ENCODE data around the gene FOXP1. TPM values are rescaled to one million over a fixed set of nuclear protein-coding genes. Genes with fewer than 3 reads are reported as not detected.
A peak's percentile ranks its signal among the peaks of the same experiment; 100 is the strongest.

FOXP1 gene
- total RNA-seq, 2 experiments from 2014 or later = 108 to 153 TPM

DNA sequence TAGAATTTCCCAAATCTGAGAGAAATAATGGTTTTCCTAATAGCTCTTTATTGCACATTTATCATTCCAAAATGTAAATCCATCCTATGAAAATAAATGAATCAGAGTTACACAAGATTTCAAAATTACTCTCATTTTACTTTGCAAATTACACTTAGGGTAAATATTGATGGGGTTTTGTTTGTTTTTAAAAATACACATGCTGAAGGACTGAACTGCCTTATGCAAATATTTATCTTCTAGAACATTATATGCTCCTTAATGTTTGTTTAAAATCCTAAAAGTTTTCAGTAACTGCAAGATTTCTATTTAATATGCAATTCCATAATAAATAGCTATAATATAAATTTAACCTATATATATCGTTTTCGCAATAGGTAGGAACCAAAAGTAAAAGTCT, 38.2 kb downstream of the FOXP1 start:
- Mint-ChIP-seq H3K27ac (no peak overlapping the region), H3K36me3 (ENCODE audit: low read depth) (peaks cover 12% of the 10 kb centered on the region), H3K4me3 (no peak overlapping the region), H3K4me1 (peaks cover 20% of the 10 kb centered on the region), H3K9me3 (ENCODE audit: low read depth) (no peaks in the 10 kb centered on the region), H3K27me3 (peaks cover 10% of the 10 kb centered on the region)
- ATAC-seq (no peak), DNase-seq (no peak)
- POLR2A ChIA-PET = interaction anchor here (0.6 kb wide), 1 partner anchor 440 kb away, joined by 7 read pairs; no protein-coding TSS in a partner anchor
- intact Hi-C loops (cut with DNase I, micrococcal nuclease) = no loop called here
- CTCF ChIA-PET = interaction anchor here (0.6 to 1.8 kb wide), 2 partner anchors 41 to 47 kb away, joined by 3 to 5 read pairs; no protein-coding TSS in a partner anchor

DNA sequence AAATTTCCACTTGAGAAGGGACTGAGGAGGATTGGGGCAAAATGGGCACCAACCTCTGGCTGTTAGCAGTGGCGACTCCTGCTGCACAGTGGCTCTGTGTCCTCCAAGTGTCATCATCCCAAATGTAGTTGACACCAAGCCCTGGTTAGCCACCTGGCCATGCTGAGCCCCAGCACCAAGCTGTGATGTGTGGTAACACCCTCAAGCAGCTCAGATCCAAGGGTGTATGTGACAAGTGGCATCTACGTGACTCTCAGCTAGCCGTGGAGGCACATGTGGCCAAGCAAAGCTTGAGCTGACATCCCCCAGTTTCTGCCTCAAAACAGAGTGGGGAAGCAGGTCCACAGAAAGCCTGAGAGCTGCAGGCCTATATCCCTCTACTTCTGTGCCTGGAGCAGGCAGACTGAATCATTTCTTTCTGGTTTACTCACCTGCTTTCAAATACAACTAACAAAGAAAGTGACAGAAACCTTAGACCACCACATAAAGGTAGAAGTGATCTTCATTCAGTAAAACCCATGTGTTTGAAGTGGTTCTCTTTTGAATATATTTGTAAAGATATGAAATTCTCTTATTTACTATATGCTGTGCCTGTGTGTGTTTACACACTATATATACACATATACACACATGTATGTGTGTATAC, 40.0 kb downstream of the FOXP1 start:
- H3K36me3 Mint-ChIP-seq (ENCODE audit: low read depth) = peaks cover 12% of the 10 kb centered on the region
- ChIA-PET CTCF (interaction anchor here (1.2 kb wide), 1 partner anchor 10 kb away, joined by 4 read pairs; no protein-coding TSS in a partner anchor), POLR2A (no interaction called here)
- H3K4me3 Mint-ChIP-seq = no peak overlapping the region
- H3K27me3 Mint-ChIP-seq = peaks cover 10% of the 10 kb centered on the region
- ATAC-seq (peak; percentile 93), DNase-seq (peak; percentile 54)
- intact Hi-C loops (cut with DNase I, micrococcal nuclease) = loop anchor here (1.0 to 2.0 kb wide), 2 partner anchors 35 to 242 kb away; no protein-coding TSS in a partner anchor
- H3K4me1 Mint-ChIP-seq = peaks cover 20% of the 10 kb centered on the region
- no peaks in the 10 kb centered on the region for H3K9me3 Mint-ChIP-seq (ENCODE audit: low read depth)
- H3K27ac Mint-ChIP-seq = no peak overlapping the region

DNA sequence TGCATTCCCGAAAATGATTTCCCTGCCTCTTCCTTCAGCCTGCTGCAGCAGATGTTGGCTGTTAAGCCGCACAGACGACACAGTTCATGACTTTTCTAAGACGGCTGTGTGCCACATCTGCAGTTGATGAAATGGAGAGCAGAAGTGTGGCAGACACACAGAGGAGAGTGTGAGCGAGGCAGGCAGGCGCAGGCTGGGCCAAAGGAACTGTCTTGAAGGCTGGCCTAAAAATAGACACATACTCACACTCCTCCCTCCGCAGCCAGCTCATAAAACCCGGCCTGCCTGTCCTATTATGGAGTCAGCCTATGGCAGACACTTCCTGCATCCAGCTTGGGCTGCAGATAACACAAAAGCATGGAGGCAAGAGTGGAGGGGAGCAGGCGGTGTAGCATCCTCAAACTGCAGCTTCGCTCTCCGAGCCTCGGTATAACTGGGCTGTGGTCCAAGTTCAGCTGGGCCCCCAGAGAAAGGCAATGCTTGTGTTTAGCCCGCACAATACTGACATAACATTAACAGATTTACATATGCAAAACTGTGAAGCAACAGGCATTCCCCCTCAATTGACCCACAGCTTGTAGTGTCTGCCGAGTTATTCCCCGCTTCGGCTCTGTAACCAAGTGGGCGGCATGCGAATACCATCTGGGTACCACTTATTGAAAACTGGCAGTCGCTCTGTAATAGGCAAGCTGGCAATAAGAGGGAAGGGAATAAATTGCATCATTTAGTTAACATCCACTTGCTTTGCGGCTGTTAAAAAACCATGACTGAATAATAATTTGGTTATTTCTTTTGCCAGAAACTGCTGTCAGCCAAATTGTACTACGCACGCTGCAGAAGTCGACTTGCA, 40.8 kb downstream of the FOXP1 start:
- H3K4me1 Mint-ChIP-seq = peaks cover 20% of the 10 kb centered on the region
- H3K4me3 Mint-ChIP-seq = no peak overlapping the region
- H3K9me3 Mint-ChIP-seq (ENCODE audit: low read depth) = no peaks in the 10 kb centered on the region
- peaks cover 10% of the 10 kb centered on the region for H3K27me3 Mint-ChIP-seq
- intact Hi-C loops (cut with DNase I, micrococcal nuclease) = loop anchor here (1.0 to 2.0 kb wide), 2 partner anchors 36 to 241 kb away; no protein-coding TSS in a partner anchor
- DNase-seq (peak; percentile 56), ATAC-seq (peak; percentile 45)
- ChIA-PET POLR2A (interaction anchor here (0.6 kb wide), 2 partner anchors 424 to 456 kb away, joined by 3 to 5 read pairs; no protein-coding TSS in a partner anchor), CTCF (interaction anchor here (0.8 to 1.6 kb wide), 3 partner anchors 9 to 96 kb away, joined by 3 to 4 read pairs (median 4); no protein-coding TSS in a partner anchor)
- peaks cover 9% of the 10 kb centered on the region for H3K36me3 Mint-ChIP-seq (ENCODE audit: low read depth)
- no peak overlapping the region for H3K27ac Mint-ChIP-seq

DNA sequence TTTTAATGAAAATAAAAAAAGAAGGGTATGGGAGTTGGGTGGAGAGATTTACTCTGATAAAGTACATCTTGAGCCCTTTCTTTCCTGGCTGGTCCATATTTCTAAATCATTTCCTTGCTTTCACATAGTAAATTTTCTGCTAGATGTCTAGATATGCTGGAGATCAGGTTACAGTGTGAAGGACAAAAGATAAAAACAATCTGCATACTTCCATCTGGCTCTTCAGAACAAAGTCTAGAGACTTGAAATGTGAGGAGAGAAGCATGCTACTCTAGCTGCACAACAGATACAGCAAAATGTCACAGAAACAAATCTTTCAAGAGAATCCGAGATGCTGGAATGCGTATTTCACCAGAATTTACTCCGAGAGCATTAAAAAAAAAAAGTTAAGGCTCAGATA, 42.2 kb downstream of the FOXP1 start:
- no peak for ATAC-seq
- DNase-seq = no peak
- intact Hi-C loops (cut with DNase I, micrococcal nuclease) = no loop called here
- Mint-ChIP-seq H3K9me3 (ENCODE audit: low read depth) (no peaks in the 10 kb centered on the region), H3K27ac (no peak overlapping the region), H3K4me3 (no peak overlapping the region), H3K4me1 (peaks cover 25% of the 10 kb centered on the region), H3K36me3 (ENCODE audit: low read depth) (peaks cover 8% of the 10 kb centered on the region), H3K27me3 (peaks cover 7% of the 10 kb centered on the region)
- ChIA-PET CTCF (no interaction called here), POLR2A (no interaction called here)

DNA sequence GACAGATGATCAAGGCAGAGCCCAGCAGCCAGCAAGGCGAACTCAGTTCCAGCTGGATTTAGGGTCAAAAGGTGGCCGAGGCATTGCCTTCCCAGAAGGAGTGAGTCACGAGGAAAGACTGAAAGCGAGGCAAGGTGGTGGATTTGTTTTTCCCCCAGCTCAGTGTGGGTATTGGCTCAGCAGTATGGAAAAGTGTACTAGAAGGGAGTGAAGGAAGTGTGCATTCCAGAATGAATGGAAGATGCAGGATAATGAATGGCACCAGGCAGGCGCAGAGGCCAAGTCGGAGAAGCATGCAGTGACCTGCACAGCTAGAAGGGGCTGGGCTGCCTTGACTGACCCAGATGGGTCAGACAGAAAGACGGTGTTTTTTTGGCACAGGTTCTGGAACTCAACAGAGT, 46.3 kb downstream of the FOXP1 start:
- ChIA-PET CTCF (no interaction called here), POLR2A (no interaction called here)
- intact Hi-C loops (cut with DNase I, micrococcal nuclease) = no loop called here
- H3K27me3 Mint-ChIP-seq = peaks cover 5% of the 10 kb centered on the region
- H3K4me3 Mint-ChIP-seq = no peak overlapping the region
- no peak overlapping the region for H3K27ac Mint-ChIP-seq
- no peaks in the 10 kb centered on the region for H3K9me3 Mint-ChIP-seq (ENCODE audit: low read depth)
- DNase-seq (no peak), ATAC-seq (no peak)
- H3K36me3 Mint-ChIP-seq (ENCODE audit: low read depth) = peaks cover 5% of the 10 kb centered on the region
- peaks cover 11% of the 10 kb centered on the region for H3K4me1 Mint-ChIP-seq

DNA sequence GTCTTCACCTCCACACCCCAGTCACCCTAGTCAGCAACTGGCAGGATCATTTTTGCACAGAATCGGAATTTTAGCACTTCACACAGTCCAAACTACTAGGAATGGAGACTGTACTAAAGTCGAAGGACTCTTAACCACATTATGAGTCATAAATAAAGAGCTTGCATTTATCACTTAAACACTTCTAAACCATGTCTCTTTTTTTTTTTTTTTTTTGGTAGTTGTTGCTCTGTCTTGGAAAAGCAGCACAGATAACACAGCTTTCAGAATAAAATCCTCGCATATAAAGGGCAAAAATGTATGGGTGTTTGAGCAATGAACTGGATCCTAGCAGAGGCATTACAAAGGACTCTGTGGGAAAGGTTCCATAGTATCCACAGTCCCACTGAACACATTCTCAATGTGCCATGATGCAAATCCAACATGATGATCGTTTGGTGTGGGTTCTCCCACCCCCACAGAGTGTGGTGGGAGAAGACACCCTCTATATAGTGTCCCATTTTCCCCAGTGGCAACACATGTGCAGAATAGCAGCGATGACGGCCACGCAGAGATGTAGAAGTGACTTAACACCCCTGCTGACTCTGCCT, 47.1 kb downstream of the FOXP1 start:
- H3K4me1 Mint-ChIP-seq = peaks cover 10% of the 10 kb centered on the region
- intact Hi-C loops (cut with DNase I, micrococcal nuclease) = no loop called here
- no peak for ATAC-seq

DNA sequence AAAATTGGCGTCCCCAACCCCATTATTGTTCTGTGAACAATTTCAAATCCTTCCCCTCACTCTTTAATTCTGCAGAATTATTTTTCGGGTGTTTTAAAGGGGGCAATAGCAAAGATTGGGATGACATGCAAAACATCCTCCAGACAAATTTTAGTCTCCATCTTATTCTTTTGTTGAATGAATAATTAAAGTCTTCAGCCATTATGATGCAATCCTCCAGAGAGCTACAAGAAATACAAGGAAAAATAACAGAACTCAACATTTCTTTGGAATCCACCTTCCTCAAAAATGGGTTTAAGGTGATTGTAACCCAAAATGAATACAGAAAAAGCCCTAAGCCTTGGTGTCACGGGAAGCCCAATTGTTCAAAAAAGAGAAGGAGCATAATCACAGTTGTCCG, 49.9 kb downstream of the FOXP1 start:
- Mint-ChIP-seq H3K36me3 (ENCODE audit: low read depth) (peaks cover 3% of the 10 kb centered on the region), H3K27ac (no peak overlapping the region), H3K4me3 (no peak overlapping the region), H3K27me3 (no peaks in the 10 kb centered on the region), H3K9me3 (ENCODE audit: low read depth) (no peaks in the 10 kb centered on the region), H3K4me1 (peaks cover 22% of the 10 kb centered on the region)
- intact Hi-C loops (cut with DNase I, micrococcal nuclease) = no loop called here
- DNase-seq (no peak), ATAC-seq (no peak)
- POLR2A ChIA-PET = no interaction called here
- CTCF ChIA-PET = interaction anchor here (1.6 kb wide), 1 partner anchor 9 kb away, joined by 4 read pairs; no protein-coding TSS in a partner anchor

More for the DNA sequence above, 47.1 kb downstream of the FOXP1 start:
- no peak overlapping the region for H3K27ac Mint-ChIP-seq
- POLR2A ChIA-PET = interaction anchor here (0.6 kb wide), 1 partner anchor 76 kb away, joined by 3 read pairs; no protein-coding TSS in a partner anchor
- H3K27me3 Mint-ChIP-seq = peaks cover 3% of the 10 kb centered on the region
- H3K36me3 Mint-ChIP-seq (ENCODE audit: low read depth) = peaks cover 5% of the 10 kb centered on the region
- DNase-seq = no peak
- no peak overlapping the region for H3K4me3 Mint-ChIP-seq
- CTCF ChIA-PET = interaction anchor here (0.6 to 0.9 kb wide), 2 partner anchors 30 to 824 kb away, joined by 4 read pairs; no protein-coding TSS in a partner anchor
- H3K9me3 Mint-ChIP-seq (ENCODE audit: low read depth) = no peaks in the 10 kb centered on the region

DNA sequence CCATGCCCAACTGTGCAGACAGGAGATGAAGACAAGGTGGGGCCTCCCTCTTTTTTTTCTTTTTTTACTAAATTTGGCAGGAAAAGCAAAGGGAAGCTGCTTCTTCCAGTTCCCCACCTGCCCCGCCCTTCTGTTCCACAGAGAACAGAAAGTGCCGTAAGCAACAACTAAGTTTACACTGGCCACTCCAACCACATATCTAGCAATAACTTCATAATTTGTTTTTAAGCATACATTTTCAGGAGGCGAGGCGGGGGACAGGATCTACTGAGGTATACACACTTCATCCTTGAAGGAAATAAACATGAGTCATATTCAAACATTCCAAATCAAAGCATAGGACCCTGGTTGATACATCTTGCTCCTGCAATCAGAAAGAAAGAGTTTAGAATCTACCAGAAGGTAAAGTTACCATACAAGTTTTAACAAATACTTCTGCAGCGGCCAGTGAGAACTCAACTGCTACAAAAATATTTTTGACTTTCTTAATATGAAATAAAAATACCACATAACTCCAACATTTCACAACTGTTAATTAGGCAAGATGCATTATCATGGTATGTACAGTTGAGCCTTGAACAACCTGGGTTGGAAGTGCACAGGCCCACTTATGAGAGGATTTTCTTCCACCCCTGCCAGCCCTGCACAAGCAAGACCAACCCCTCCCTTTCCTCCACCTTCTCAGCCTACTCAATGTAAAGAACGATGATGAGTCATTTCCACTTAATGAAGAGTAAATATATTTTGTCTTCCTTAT, 50.7 kb downstream of the FOXP1 start:
- H3K27me3 Mint-ChIP-seq = no peaks in the 10 kb centered on the region

DNA sequence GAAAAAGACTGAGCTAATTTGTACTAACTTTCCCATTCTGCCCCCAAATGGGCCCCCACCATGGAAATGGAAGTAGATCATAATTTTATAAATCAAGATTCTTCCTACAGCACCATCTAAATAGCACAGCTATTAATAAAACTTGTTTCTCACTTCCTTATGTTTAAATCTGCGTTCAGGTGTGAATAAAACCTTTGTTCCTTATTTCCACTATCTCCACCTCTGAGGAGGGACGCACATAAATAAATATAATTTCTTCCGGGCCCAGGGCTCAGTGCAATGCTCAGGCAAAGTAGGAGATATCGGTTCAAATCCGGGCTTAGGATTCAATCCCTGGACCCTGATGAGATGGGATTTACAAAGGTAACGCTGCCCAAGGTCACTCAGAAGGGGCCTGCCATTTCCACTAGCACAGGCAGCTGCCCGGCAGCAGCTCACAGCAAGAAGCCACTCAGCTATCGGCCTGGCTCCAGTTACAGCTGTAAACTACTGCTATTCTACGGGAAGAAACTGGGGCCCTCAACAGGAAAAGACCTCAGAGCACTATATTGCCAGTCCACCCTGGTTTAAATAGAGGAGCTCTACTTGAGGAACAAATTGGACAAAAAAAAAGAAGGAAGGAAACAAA, 52.5 kb downstream of the FOXP1 start:
- H3K4me1 Mint-ChIP-seq = peaks cover 18% of the 10 kb centered on the region
- H3K9me3 Mint-ChIP-seq (ENCODE audit: low read depth) = no peaks in the 10 kb centered on the region
- no peak for DNase-seq
- no peak overlapping the region for H3K27ac Mint-ChIP-seq
- CTCF ChIA-PET = interaction anchor here (0.6 kb wide), 1 partner anchor 93 kb away, joined by 3 read pairs; no protein-coding TSS in a partner anchor
- no peak overlapping the region for H3K4me3 Mint-ChIP-seq
- ATAC-seq = no peak
- intact Hi-C loops (cut with DNase I, micrococcal nuclease) = no loop called here
- no peaks in the 10 kb centered on the region for H3K27me3 Mint-ChIP-seq
- POLR2A ChIA-PET = no interaction called here
- H3K36me3 Mint-ChIP-seq (ENCODE audit: low read depth) = peaks cover 3% of the 10 kb centered on the region

More for the DNA sequence above, 50.7 kb downstream of the FOXP1 start:
- ChIA-PET CTCF (interaction anchor here (1.6 kb wide), 1 partner anchor 10 kb away, joined by 4 read pairs; no protein-coding TSS in a partner anchor), POLR2A (no interaction called here)
- Mint-ChIP-seq H3K4me1 (peaks cover 26% of the 10 kb centered on the region), H3K9me3 (ENCODE audit: low read depth) (no peaks in the 10 kb centered on the region), H3K36me3 (ENCODE audit: low read depth) (peaks cover 3% of the 10 kb centered on the region), H3K4me3 (no peak overlapping the region), H3K27ac (no peak overlapping the region)
- DNase-seq (no peak), ATAC-seq (no peak)
- intact Hi-C loops (cut with DNase I, micrococcal nuclease) = no loop called here

DNA sequence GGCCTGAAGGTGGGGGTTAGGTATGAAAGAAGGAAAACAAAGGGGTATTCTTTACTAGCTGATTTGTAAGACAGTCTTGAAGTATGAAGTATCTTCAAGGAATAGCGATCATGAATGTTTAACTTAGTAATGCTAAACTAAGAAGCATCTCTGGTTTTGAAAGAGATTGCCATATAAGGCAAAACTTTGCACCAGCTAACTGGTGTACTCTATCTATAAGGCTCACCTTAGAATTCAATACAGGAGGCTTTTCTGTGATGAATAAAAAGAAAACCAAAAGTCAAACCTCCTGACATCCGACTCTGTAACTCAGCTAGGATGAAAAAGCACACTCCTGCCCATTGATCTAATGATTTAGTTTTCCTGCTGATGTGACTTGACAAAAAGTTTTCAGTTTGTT, 54.7 kb downstream of the FOXP1 start:
- no peaks in the 10 kb centered on the region for H3K27me3 Mint-ChIP-seq
- H3K9me3 Mint-ChIP-seq (ENCODE audit: low read depth) = no peaks in the 10 kb centered on the region
- intact Hi-C loops (cut with DNase I, micrococcal nuclease) = no loop called here
- no peak for DNase-seq
- peaks cover 18% of the 10 kb centered on the region for H3K4me1 Mint-ChIP-seq
- H3K4me3 Mint-ChIP-seq = no peak overlapping the region
- no peaks in the 10 kb centered on the region for H3K36me3 Mint-ChIP-seq (ENCODE audit: low read depth)
- ChIA-PET POLR2A (no interaction called here), CTCF (interaction anchor here (0.7 kb wide), 3 partner anchors 17 to 42 kb away, joined by 3 read pairs; no protein-coding TSS in a partner anchor)
- ATAC-seq = peak; percentile 85
- H3K27ac Mint-ChIP-seq = peak overlapping the region; percentile 67

Measured in activated CD4-positive, alpha-beta T cell treated with anti-CD3 and anti-CD28 coated beads for 36 hours (primary cell).